ENCODE data around the gene LRRC75B. TPM values are rescaled to one million over a fixed set of nuclear protein-coding genes. Genes with fewer than 3 reads are reported as not detected.

Gene LRRC75B
- total and polyA plus RNA-seq, 12 donors = 1.5 to 48.3 (median 5.5) TPM

GRCh38 chr22:24590596-24591173 is 2.2 kb downstream of the LRRC75B start:
- no peaks in the 10 kb centered on the region for H3K9me3 ChIP-seq (replicated peaks in 1 of 3)
- no peak overlapping the region for H3K4me3 ChIP-seq
- intact Hi-C loops (cut with DNase I) = no loop called here
- no peak overlapping the region for H3K27ac ChIP-seq
- no peak for DNase-seq
- TF ChIP-seq POLR2A (IDR thresholded peaks at IDR 0.05) (no peak), CTCF (IDR thresholded peaks at IDR 0.05) (no peak)
- 94 to 98% (median 97%) methylated on average over 12 of the region's 12 CpGs for WGBS, 4 donors
- H3K4me1 ChIP-seq (replicated peaks in 1 of 2) = peaks cover 3 to 4% of the 10 kb centered on the region in 2 donors
- H3K27me3 ChIP-seq = no peaks in the 10 kb centered on the region
- no peaks in the 10 kb centered on the region for H3K36me3 ChIP-seq (replicated peaks in 1 of 2)

- H3K4me1 ChIP-seq (replicated peaks in 1 of 2) = peaks cover 3 to 4% of the 10 kb centered on the region in 2 donors
- 83 to 95% (median 91%) methylated on average over 2 to 7 of the region's 7 CpGs for WGBS, 4 donors
- no peak overlapping the region for H3K27ac ChIP-seq
- no peak overlapping the region for H3K4me3 ChIP-seq
- no peak for TF ChIP-seq CTCF (IDR thresholded peaks at IDR 0.05)
- no peak for TF ChIP-seq POLR2A (IDR thresholded peaks at IDR 0.05)
- no peaks in the 10 kb centered on the region for H3K9me3 ChIP-seq (replicated peaks in 1 of 3)
- intact Hi-C loops (cut with DNase I) = no loop called here
- no peak for DNase-seq
- no peaks in the 10 kb centered on the region for H3K27me3 ChIP-seq
- H3K36me3 ChIP-seq (replicated peaks in 1 of 2) = no peaks in the 10 kb centered on the region
Measured at GRCh38 chr22:24589518-24590030, 3.3 kb downstream of the LRRC75B start.

GRCh38 chr22:24588757-24589481 is 4.0 kb downstream of the LRRC75B start:
- Histone ChIP-seq H3K4me1 (replicated peaks in 1 of 2) (peaks cover 3 to 4% of the 10 kb centered on the region in 2 donors), H3K27me3 (no peaks in the 10 kb centered on the region), H3K4me3 (no peak overlapping the region), H3K9me3 (replicated peaks in 1 of 3) (no peaks in the 10 kb centered on the region), H3K27ac (no peak overlapping the region), H3K36me3 (replicated peaks in 1 of 2) (no peaks in the 10 kb centered on the region)
- no peak for TF ChIP-seq POLR2A (IDR thresholded peaks at IDR 0.05)
- intact Hi-C loops (cut with DNase I) = no loop called here
- peak in 1 of 7 donors; percentile 60 for DNase-seq
- WGBS, 4 donors = 88 to 93% (median 93%) methylated on average over 5 to 21 of the region's 21 CpGs

GRCh38 chr22:24588381-24588756 is 4.5 kb downstream of the LRRC75B start:
- intact Hi-C loops (cut with DNase I) = no loop called here
- Histone ChIP-seq H3K36me3 (replicated peaks in 1 of 2) (no peaks in the 10 kb centered on the region), H3K4me3 (no peak overlapping the region), H3K27ac (no peak overlapping the region), H3K27me3 (no peaks in the 10 kb centered on the region), H3K9me3 (replicated peaks in 1 of 3) (no peaks in the 10 kb centered on the region), H3K4me1 (replicated peaks in 1 of 2) (peaks cover 3 to 4% of the 10 kb centered on the region in 2 donors)
- 66 to 88% (median 81%) methylated on average over 4 to 13 of the region's 13 CpGs for WGBS, 4 donors
- no peak for TF ChIP-seq POLR2A (IDR thresholded peaks at IDR 0.05)
- no peak for DNase-seq

- H3K9me3 ChIP-seq (replicated peaks in 1 of 3) = no peaks in the 10 kb centered on the region
- 87 to 90% (median 87%) methylated on average over 3 to 8 of the region's 8 CpGs for WGBS, 4 donors
- TF ChIP-seq CTCF (IDR thresholded peaks at IDR 0.05) (no peak), POLR2A (IDR thresholded peaks at IDR 0.05) (no peak)
- no peaks in the 10 kb centered on the region for H3K36me3 ChIP-seq (replicated peaks in 1 of 2)
- H3K27me3 ChIP-seq = no peaks in the 10 kb centered on the region
- no peak overlapping the region for H3K27ac ChIP-seq
- DNase-seq = no peak
- H3K4me1 ChIP-seq (replicated peaks in 1 of 2) = peaks cover 3 to 4% of the 10 kb centered on the region in 2 donors
- intact Hi-C loops (cut with DNase I) = no loop called here
- H3K4me3 ChIP-seq = no peak overlapping the region
Measured at GRCh38 chr22:24587948-24588347, 4.9 kb downstream of the LRRC75B start.

All from adrenal gland (tissue), 12 donors.